HG03354 (cell line): ENCODE results near the gene CLDN4.
A peak's percentile ranks its signal among the peaks of the same experiment; 100 is the strongest.
"Not testable (repeated sequence)": the region's sequence is repeated elsewhere in the genome, so short reads cannot be mapped to it uniquely, and the experiment has no call there.

Experiments
- ATAC-seq: cut with Tn5 transposase; IDR thresholded peaks from one replicate; pipeline ENCODE4 v1.9.1; 2021; ENCODE audit warnings: mild to moderate bottlenecking; ENCODE audit not compliant: unreplicated experiment, poor library complexity, severe bottlenecking

CLDN4 gene, protein sequence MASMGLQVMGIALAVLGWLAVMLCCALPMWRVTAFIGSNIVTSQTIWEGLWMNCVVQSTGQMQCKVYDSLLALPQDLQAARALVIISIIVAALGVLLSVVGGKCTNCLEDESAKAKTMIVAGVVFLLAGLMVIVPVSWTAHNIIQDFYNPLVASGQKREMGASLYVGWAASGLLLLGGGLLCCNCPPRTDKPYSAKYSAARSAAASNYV

DNA sequence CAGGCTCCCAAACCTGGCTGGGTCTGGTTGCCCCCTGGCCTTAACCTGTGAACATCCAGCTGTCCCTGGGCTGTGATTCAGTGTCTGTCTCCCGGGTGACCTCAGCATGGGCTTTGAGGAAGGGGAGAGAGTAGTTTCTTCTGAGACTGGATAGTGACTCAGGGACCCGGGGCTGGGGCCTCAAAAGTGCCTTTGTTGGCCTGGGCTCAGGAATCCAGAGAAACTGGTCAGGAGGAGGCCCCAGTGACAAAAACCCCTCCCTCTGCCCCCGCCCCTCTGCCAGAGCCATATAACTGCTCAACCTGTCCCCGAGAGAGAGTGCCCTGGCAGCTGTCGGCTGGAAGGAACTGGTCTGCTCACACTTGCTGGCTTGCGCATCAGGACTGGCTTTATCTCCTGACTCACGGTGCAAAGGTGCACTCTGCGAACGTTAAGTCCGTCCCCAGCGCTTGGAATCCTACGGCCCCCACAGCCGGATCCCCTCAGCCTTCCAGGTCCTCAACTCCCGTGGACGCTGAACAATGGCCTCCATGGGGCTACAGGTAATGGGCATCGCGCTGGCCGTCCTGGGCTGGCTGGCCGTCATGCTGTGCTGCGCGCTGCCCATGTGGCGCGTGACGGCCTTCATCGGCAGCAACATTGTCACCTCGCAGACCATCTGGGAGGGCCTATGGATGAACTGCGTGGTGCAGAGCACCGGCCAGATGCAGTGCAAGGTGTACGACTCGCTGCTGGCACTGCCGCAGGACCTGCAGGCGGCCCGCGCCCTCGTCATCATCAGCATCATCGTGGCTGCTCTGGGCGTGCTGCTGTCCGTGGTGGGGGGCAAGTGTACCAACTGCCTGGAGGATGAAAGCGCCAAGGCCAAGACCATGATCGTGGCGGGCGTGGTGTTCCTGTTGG is at the start of gene CLDN4:
TSS of gene CLDN4 (plus strand) at position 316 of the 903 bp plus-strand sequence. CDS start at position 522, 206 bp downstream.
- no peak for ATAC-seq

DNA sequence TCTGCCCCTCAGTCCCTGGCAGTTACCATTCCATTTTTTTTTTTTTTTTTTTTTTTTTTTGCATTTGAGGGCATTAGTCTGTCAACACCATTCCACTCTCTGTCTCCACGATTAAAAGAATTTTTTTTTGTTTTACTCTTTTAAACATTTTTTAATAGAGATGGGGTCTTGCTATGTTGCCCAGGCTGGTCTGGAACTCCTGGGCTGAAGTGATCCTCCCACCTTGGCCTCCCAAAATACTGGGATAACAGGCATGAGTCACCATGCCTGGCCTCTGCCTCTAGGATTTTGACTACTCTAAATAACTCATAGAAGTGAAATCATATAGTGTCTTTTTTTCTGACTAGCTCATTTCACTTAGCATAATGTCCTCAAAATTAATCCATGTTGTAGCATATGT is 44.2 kb upstream of the CLDN4 start:
- no peak for ATAC-seq

DNA sequence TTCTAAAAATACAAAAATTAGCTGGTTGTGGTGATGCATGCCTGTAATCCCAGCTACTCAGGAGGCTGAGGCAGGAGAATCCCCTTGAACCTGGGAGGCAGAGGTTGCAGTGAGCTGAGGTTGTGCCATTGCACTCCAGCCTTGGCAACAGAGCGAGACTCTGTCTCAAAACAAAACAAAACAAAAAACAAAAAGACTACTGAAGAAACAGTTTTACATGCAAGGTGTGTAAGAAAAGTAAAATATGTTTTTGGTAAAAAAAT is 43.1 kb upstream of the CLDN4 start:
- not testable (repeated sequence) for ATAC-seq

DNA sequence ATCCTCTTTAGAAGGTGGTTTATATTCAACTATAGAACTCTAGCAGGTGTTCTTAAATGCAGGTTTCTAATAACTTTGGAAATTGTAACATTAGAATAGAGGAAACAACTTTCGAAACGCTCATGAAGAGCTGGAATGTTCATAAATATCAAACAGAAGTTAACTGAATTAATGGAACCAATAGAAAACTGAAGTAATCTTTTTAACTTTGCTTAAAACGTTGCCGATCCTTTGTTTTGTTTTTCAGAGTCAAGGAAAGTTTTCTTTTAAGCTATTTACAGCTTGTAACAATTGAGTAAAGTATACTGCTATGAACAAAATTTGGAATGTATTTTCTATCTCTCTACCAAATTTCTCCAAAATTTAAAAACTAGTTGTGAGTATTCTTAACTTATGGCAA is 41.7 kb upstream of the CLDN4 start:
- ATAC-seq, result no peak

DNA sequence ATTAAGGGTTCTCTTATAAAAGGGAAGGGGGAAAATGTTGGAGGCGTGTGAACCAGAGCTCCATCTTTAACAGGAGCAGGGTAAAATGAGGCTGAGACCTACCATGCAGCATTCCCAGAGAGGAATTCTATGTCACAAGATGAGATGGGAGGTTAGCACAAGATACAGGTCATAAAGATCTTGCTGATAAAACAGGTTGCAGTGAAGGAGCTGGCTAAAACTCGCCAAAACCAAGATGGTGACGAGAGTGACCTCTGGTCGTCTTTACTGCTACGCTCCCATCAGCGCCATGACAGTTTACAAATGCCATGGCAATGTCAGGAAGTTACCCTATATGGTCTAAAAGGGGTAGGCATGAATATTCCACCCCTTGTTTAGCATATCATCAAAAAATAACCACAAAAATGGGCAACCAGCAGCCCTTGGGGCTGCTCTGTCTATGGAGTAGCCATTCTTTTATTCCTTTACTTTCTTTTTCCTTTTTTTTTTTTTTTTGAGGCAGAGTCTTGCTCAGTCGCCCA is 39.6 kb upstream of the CLDN4 start:
- not testable (repeated sequence) for ATAC-seq

DNA sequence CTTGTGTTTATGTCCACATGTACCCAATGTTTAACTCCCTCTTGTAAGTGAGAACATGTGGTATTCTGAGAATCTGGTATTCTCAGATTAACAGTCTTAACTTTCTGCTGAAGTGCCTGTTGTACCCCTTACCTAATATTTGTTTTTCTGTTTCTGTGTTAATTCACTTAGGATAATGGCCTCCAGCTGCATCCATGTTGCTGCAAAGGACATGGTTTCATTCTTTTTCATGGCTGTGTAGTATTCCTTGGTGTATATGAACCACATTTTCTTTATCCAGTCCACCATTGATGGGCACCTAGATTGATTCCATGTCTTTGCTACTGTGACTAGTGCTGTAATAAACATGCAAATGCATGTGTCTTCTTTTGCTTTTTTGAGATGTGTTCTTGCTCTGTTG is 35.6 kb upstream of the CLDN4 start:
- ATAC-seq, result not testable (repeated sequence)

DNA sequence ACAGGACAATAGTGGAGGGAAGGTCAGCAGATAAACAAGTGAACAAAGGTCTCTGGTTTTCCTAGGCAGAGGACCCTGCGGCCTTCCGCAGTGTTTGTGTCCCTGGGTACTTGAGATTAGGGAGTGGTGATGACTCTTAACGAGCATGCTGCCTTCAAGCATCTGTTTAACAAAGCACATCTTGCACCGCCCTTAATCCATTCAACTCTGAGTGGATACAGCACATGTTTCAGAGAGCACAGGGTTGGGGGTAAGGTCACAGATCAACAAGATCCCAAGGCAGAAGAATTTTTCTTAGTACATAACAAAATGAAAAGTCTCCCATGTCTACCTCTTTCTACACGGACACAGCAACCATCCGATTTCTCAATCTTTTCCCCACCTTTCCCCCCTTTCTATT is 34.1 kb upstream of the CLDN4 start:
- not testable (repeated sequence) for ATAC-seq

DNA sequence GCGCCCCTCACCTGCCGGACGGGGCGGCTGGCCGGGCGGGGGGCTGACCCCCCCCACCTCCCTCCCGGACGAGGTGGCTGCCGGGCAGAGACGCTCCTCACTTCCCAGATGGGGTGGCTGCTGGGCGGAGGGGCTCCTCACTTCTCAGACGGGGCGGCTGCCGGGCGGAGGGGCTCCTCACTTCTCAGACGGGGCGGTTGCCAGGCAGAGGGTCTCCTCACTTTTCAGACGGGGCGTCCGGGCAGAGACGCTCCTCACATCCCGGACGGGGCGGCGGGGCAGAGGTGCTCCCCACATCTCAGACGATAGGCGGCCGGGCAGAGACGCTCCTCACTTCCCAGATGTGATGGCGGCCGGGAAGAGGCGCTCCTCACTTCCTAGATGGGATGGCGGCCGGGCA is 33.6 kb upstream of the CLDN4 start:
- ATAC-seq, result not testable (repeated sequence)

DNA sequence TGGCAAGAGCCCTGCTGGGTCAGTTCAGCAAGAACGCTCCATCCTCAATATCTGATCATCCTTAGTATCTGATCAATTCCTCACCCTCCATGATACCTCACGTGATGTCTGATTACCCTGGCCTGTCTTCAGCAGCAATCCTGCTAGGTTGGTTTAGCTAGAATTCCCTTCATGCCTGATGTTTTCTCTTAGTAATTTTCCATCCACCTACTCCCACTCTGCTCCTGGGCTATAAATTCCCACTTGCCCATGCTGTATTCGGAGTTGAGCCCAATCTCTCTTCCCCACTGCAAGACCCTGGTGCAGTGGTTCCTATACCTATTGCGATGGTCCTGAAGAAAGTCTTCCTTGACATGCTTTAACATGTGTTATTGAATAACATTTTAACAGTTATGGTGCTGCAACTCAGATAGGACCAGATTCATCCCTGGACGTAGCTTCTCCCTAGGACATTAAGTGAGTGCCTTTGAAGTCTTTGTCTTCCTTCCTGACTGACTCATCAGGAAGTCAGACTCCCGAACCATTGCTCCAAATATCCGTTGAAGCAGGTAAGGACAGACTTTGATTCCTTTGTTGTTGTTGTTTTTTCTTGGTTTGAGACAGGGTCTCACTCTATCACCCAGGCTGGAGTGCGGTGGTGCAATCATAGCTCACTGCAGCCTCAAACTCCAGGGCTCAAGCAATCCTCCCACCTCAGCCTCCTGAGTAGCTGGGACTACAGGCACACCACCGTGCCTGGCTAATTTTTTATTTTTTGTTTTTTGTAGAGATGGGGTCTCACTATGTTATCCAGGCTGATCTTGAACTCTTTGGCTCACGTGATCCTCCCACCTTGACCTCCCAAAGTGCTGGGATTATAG is 31.3 kb upstream of the CLDN4 start:
- ATAC-seq, result no peak

DNA sequence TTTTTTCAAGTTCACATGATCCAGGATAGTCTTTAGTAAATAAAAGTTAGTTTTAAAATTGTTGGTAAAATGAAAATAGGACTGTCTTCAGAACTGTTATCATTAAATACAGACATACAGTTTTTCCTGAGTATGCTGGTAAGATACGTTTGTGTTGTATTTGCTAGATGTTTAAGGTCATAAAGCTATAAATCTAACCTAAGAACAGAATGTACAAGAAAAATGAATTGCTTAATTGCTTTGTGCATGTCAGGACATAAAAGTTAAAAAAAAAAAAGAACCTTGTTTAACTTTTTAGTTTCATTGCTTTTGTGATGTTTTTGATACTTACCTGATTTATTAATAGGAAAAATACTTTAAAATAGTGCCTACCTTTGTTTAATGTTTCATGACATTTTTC is 29.2 kb upstream of the CLDN4 start:
- ATAC-seq, result no peak

DNA sequence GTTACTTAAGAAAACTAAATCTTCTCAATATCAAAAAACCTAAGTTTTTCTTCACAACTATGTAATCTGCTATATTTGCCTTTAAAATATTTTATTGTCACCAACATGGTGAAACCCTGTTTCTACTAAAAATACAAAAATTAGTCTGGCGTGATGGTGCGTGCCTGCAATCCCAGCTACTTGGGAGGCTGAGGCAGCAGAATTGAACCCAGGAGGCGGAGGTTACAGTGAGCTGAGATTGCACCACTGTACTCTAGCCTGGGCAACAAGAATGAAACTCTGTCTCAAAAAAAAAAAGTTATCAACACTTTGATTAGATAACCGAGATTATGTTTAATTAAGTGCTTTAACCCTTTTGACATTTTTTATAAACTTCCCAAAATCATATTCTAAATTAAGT is 28.3 kb upstream of the CLDN4 start:
- no peak for ATAC-seq

DNA sequence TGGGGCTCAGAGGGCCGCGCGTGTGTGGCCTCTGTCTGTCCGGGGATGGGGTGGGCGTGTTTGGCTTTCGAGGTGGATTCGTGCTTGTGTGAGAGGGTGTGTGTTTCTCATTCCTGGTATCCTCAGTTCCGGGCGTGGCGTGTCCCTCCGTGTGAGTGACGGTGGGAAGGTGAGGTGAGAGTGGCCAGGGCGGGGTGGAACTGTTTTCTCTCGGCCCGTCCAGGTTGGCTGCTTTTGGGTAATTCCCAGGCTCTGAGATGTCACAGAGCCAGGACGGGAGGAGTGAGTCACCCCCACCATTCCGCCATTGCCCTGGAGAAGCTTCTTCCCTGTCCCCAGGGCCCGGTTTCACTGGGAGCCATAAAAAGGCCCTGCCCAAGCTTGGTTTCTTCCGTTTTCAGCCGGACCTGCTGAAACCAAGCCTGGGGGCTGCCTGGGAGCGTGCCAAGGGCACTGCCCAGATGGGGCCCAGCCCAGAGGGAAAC is 21.3 kb upstream of the CLDN4 start:
- no peak for ATAC-seq

DNA sequence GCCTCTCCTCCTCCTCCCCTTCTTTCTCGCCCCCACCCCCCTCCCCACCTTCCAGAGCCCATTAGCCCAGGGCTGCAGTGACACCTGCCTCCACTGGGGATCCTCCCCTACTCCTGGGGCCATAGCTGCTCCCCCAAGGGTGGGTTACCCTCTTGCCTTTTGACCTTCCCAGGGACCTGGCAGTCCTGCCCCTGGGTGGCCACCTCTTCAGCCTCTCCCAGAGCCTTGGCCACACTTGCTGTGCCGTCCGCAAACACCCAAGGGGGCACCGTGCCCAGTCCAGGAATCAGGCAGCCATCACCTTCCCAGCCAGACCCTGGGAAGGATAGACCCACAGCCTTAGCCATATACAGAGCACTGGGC is 19.8 kb upstream of the CLDN4 start:
- no peak for ATAC-seq

DNA sequence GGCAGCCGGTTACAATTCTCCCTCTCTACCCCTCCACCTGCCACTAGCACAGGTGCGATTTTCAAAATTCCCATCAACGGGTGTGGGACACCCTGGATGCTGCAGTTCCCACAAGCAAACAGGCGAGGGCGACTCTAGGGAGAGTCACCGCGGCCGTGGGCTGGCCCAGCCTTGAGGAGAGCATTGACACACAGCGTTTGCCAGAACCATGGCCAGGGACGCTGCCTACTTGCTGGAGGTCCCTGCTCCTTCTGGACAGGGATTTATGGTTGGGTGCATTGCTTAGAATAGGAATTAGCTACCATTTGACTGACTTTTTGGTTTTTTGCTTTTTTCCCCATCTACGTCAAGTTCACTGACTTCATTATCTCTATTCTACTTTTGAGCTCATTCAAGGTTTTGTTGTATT is 19.0 kb upstream of the CLDN4 start:
- ATAC-seq, result peak; percentile 45

DNA sequence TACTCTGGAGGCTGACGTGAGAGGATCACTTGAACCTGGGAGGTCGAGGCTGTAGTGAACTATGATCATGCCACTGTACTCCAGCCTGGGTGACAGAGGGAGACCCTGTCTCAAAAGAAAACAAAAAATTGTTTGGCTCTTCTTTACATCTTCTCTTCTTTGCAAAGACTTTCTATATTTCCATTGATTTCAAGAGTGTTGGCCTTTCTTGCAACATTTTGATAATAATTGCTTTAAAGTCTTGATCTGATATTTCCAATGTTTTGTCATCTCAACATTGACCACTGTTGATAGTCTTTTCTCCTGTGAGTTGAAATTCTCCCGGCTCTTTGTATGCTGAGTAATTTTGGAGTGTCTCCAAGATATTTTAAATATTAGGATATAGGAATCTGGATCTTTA is 17.8 kb upstream of the CLDN4 start:
- ATAC-seq, result no peak

DNA sequence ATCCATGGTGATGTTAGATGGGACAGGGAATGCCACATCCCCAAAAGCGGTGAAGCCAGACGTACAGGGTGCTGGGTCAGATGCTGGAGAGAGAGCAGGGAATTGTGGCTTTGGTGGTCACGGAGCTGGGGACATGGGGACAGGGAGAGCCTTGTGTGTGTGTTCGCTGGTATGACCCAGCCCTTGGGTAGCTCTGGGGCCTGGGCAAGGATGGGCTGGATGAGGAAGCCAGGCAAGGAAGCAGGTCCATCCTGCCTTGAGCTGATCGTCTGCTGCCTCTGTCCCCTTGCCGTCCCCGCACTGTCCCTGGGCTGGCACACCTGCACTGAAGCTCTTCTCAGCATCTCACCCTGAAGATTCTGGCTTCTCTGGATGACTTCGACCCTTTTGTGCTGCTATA is 15.4 kb upstream of the CLDN4 start:
- ATAC-seq, result no peak

DNA sequence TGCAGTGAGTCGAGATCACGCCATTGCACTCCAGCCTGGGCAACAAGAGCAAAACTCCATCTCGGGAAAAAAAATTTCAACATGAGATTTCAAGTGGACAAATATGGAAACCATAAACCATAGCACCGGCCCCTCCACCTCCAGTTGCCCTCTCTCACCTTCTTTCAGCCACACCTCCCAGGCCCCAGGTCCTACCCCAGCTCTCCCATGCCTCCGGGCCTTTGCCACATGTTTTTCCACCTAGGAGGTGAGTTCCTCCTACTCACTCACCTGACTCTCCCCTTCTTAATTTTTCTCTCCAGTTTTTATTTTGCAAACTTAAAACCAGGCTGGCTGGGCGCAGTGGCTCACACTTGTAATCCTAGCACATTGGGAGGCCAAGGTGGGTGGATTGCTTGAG is 13.7 kb upstream of the CLDN4 start:
- ATAC-seq, result no peak

DNA sequence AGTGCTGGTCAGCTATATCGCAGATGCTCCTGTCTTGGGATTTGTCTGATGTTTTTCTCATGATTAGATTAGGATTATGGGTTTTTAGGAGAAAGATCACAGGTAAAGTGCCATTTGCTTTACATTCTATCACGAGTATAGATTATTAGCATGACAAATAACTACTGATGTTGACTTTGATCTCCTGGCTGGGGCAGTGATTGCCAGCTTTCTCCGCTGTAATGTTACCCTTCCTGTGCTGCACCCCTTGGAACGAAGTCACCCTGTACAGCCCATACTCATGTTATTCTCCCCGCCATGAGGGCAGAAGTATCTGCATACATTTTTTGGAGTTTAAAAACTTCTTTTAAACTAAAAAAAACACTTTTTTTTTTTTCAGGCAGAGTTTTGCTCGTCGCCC is 10.8 kb upstream of the CLDN4 start:
- no peak for ATAC-seq

DNA sequence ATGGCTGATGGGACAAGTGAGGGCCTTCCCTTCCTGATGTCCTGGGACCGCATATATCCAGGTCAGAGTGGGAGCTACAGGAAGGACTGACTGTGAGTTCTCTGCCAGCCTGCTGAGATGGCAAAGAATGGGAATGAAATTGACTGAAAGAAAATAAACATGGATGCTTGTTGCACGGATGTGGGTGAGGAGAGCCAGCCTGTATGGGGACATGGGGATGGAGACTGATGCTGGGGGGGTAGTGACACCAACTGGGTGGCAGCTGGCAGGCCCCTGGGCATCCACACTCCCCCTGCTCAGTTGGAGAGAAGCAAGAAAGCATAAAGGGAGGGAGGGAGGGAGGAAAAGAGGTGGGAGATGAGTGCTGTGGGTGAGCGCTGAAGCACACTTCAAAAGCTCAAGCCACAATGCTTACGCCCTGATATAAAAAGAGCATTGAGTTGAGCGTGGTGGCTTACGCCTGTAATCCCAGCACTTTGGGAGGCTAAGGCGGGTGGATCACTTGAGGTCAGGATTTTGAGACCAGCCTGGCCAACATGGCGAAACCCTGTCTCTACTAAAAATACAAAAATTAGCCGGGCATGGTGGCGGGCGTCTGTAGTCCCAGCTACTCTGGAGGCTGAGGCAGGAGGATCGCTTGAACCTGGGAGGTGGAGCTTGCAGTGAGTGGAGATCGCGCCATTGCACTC is 9.1 kb upstream of the CLDN4 start:
- not testable (repeated sequence) for ATAC-seq
